Activated B cell treated with CpG ODN at 0.5 μM for 24 hours (primary cell): ENCODE data around the gene PDZRN4. TPM values are rescaled to one million over a fixed set of nuclear protein-coding genes. Genes with fewer than 3 reads are reported as not detected.

Experiments
- ATAC-seq: fragments of 200-7000 bp; cut with Tn5 transposase; one replicate; pipeline ENCODE4 v1.10.0; 2021; ENCODE audit warnings: low read depth, mild to moderate bottlenecking, moderate library complexity
- CTCF ChIA-PET: fragments of 350-600 bp; sonication (Branson Sonifier 250); formaldehyde crosslinking; loops from one replicate; lab custom pipeline; 2021; ENCODE audit warnings: antibody characterized with exemption; lab: Charles Lee
- POLR2A ChIA-PET: fragments of 350-600 bp; sonication (Branson Sonifier 250); formaldehyde crosslinking; loops from one replicate; lab custom pipeline; 2021; ENCODE audit warnings: antibody characterized with exemption; lab: Charles Lee
- DNase-seq: peaks from one replicate; pipeline ENCODE4 v3.0.0; 2022
- H3K27ac Mint-ChIP-seq: one replicate; pipeline ENCODE4 v1.8.0; 2020; ENCODE audit warnings: mixed read lengths
- H3K27me3 Mint-ChIP-seq: one replicate; pipeline ENCODE4 v1.8.0; 2021; ENCODE audit warnings: mixed read lengths
- H3K36me3 Mint-ChIP-seq: one replicate; pipeline ENCODE4 v1.8.0; 2021; ENCODE audit warnings: low read depth, mixed read lengths
- H3K4me1 Mint-ChIP-seq: one replicate; pipeline ENCODE4 v1.8.0; 2021; ENCODE audit warnings: mixed read lengths
- H3K4me3 Mint-ChIP-seq: one replicate; pipeline ENCODE4 v1.8.0; 2020; ENCODE audit warnings: mild to moderate bottlenecking, mixed read lengths
- H3K9me3 Mint-ChIP-seq: one replicate; pipeline ENCODE4 v1.8.0; 2020; ENCODE audit warnings: mixed read lengths
- CTCF ChIP-seq: fragments of 200-600 bp; IDR thresholded peaks from one replicate; pipeline ENCODE4 v1.8.0; 2022; ENCODE audit warnings: antibody characterized with exemption, mild to moderate bottlenecking
- intact Hi-C: fragments of 100-400 bp; cut with micrococcal nuclease; formaldehyde crosslinking; loops from one replicate; pipeline ENCODE4 v1.15.1; 2024
- total RNA-seq: library from RNA; stranded (reverse); gene quantifications from 2 replicates; pipeline ENCODE4 v1.2.3, GENCODE V29; 2022

Gene PDZRN4
- total RNA-seq, 1 donor from 2014 or later: not detected

DNA sequence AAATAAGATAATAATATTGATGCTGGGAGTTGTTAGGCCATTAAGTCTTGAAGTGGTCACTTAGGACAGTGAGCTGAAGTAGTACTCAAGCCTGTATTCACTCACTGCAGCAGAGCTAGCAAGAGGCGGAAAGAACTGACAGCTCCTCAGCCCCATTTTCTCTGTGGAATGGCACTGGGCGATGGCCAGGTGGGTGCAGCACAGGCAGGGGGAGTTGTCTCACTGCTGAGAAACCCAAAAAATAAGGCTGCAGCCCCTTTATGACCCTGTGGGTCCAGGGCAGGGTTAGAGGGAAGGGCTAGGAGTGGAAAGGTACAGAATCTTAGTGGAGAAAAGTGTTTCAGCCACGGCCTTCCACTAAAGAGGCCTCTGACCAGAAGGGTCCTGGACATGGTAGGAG is 35.5 kb downstream of the PDZRN4 start:
- no peak overlapping the region for H3K4me3 Mint-ChIP-seq
- ChIA-PET CTCF (no interaction called here), POLR2A (no interaction called here)
- no peaks in the 10 kb centered on the region for H3K27me3 Mint-ChIP-seq
- intact Hi-C loops: no loop called here
- no peak for ATAC-seq
- no peaks in the 10 kb centered on the region for H3K9me3 Mint-ChIP-seq
- no peak for DNase-seq
- TF ChIP-seq CTCF: no peak
- H3K4me1 Mint-ChIP-seq: peaks cover 10% of the 10 kb centered on the region
- no peaks in the 10 kb centered on the region for H3K36me3 Mint-ChIP-seq
- H3K27ac Mint-ChIP-seq: no peak overlapping the region

DNA sequence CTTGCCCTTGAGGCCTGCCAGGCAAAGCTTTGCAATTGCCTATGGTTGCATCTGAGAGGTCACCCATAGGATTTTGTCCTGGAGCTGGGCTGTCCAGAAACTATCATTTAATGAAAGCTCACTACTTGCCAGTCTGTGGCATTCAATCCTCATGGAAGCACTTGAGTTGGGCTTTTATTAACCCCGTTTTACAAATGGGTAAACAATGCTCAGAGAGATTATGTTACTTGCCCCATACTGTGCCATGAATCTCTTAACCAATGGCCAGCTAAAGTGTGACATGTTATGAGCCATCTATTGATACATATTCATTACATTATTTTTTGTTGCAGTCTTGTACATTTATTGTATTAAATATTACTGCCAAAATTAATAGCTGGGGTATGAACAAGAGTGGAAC is 35.9 kb downstream of the PDZRN4 start:
- ChIA-PET POLR2A (no interaction called here), CTCF (no interaction called here)
- no peak for DNase-seq
- ATAC-seq: no peak
- H3K36me3 Mint-ChIP-seq: no peaks in the 10 kb centered on the region
- no peak overlapping the region for H3K27ac Mint-ChIP-seq
- no peaks in the 10 kb centered on the region for H3K27me3 Mint-ChIP-seq
- intact Hi-C loops: no loop called here
- TF ChIP-seq CTCF: no peak
- no peak overlapping the region for H3K4me3 Mint-ChIP-seq
- H3K4me1 Mint-ChIP-seq: peaks cover 10% of the 10 kb centered on the region
- H3K9me3 Mint-ChIP-seq: no peaks in the 10 kb centered on the region

GRCh38 chr12:41225179-41225578 is 37.1 kb downstream of the PDZRN4 start:
- Mint-ChIP-seq H3K36me3 (no peaks in the 10 kb centered on the region), H3K4me1 (peaks cover 10% of the 10 kb centered on the region), H3K27me3 (no peaks in the 10 kb centered on the region), H3K27ac (no peak overlapping the region), H3K4me3 (no peak overlapping the region), H3K9me3 (no peaks in the 10 kb centered on the region)
- no peak for ATAC-seq
- TF ChIP-seq CTCF: no peak
- POLR2A ChIA-PET: no interaction called here
- intact Hi-C loops: no loop called here
- no peak for DNase-seq
- CTCF ChIA-PET: interaction anchor here (0.5 kb wide), 1 partner anchor 1188 kb away, joined by 3 read pairs; no protein-coding TSS in a partner anchor

GRCh38 chr12:41228066-41228820 is 40.1 kb downstream of the PDZRN4 start:
- H3K4me1 Mint-ChIP-seq: peaks cover 10% of the 10 kb centered on the region
- no peaks in the 10 kb centered on the region for H3K9me3 Mint-ChIP-seq
- no peaks in the 10 kb centered on the region for H3K36me3 Mint-ChIP-seq
- no peak overlapping the region for H3K27ac Mint-ChIP-seq
- intact Hi-C loops: no loop called here
- ATAC-seq (no peak), DNase-seq (no peak)
- H3K27me3 Mint-ChIP-seq: no peaks in the 10 kb centered on the region
- POLR2A ChIA-PET: no interaction called here
- no peak overlapping the region for H3K4me3 Mint-ChIP-seq
- CTCF ChIA-PET: no interaction called here
- TF ChIP-seq CTCF: no peak

GRCh38 chr12:41230756-41231155 is 42.6 kb downstream of the PDZRN4 start:
- ATAC-seq (no peak), DNase-seq (no peak)
- intact Hi-C loops: no loop called here
- Mint-ChIP-seq H3K9me3 (no peaks in the 10 kb centered on the region), H3K27ac (no peak overlapping the region), H3K36me3 (no peaks in the 10 kb centered on the region), H3K27me3 (no peaks in the 10 kb centered on the region), H3K4me3 (no peak overlapping the region), H3K4me1 (peaks cover 10% of the 10 kb centered on the region)
- ChIA-PET POLR2A (no interaction called here), CTCF (no interaction called here)
- no peak for TF ChIP-seq CTCF
